HG02610 (cell line): ENCODE results near the gene GFOD1.
A peak's percentile ranks its signal among the peaks of the same experiment; 100 is the strongest.

Experiments
- ATAC-seq: cut with Tn5 transposase; IDR thresholded peaks from one replicate; pipeline ENCODE4 v1.9.1; 2021; ENCODE audit warnings: mild to moderate bottlenecking, moderate library complexity; ENCODE audit not compliant: unreplicated experiment

The GFOD1 gene

GRCh38 chr6:13486679-13487121 lies 700 bp downstream of the GFOD1 start:
- peak; percentile 23 for ATAC-seq

- ATAC-seq: no peak
These were observed 1.4 kb downstream of the GFOD1 start for GRCh38 chr6:13485923-13486562.

GRCh38 chr6:13485303-13485702 lies 2.1 kb downstream of the GFOD1 start:
- ATAC-seq: no peak

- no peak for ATAC-seq
These were observed 2.6 kb downstream of the GFOD1 start for GRCh38 chr6:13484827-13485226.

GRCh38 chr6:13484138-13484708 lies 3.2 kb downstream of the GFOD1 start:
- ATAC-seq: no peak

- no peak for ATAC-seq
These were observed 6.5 kb downstream of the GFOD1 start for GRCh38 chr6:13480631-13481501.

- no peak for ATAC-seq
These were observed 7.4 kb downstream of the GFOD1 start for GRCh38 chr6:13479971-13480434.

- ATAC-seq: no peak
These were observed 8.1 kb downstream of the GFOD1 start for GRCh38 chr6:13479206-13479800.

- peak; percentile 47 for ATAC-seq
These were observed 8.9 kb downstream of the GFOD1 start for GRCh38 chr6:13478525-13478966.

GRCh38 chr6:13474787-13475186 lies 12.6 kb downstream of the GFOD1 start:
- ATAC-seq: no peak

- no peak for ATAC-seq
These were observed 13.0 kb downstream of the GFOD1 start for GRCh38 chr6:13474360-13474759.

- ATAC-seq: no peak
These were observed 13.6 kb downstream of the GFOD1 start for GRCh38 chr6:13473768-13474165.

- no peak for ATAC-seq
These were observed 14.2 kb downstream of the GFOD1 start for GRCh38 chr6:13472976-13473767.

GRCh38 chr6:13472099-13472498 lies 15.3 kb downstream of the GFOD1 start:
- no peak for ATAC-seq

- ATAC-seq: no peak
These were observed 16.2 kb downstream of the GFOD1 start for GRCh38 chr6:13471184-13471583.

- ATAC-seq: no peak
These were observed 16.9 kb downstream of the GFOD1 start for GRCh38 chr6:13470238-13471140.

GRCh38 chr6:13469693-13470092 lies 17.7 kb downstream of the GFOD1 start:
- ATAC-seq: no peak

- no peak for ATAC-seq
These were observed 18.6 kb downstream of the GFOD1 start for GRCh38 chr6:13468839-13469238.

- no peak for ATAC-seq
These were observed 20.2 kb downstream of the GFOD1 start for GRCh38 chr6:13467216-13467600.
